WTC11 (cell line): ENCODE results near the gene CTNND2. TPM values are rescaled to one million over a fixed set of nuclear protein-coding genes. Genes with fewer than 3 reads are reported as not detected.

Experiments used
- ATAC-seq: fragments of 200-7000 bp; cut with Tn5 transposase; 2 replicates; pipeline ENCODE4 v1.10.0; 2021; ENCODE audit warnings: mild to moderate bottlenecking, moderate library complexity
- CTCF ChIA-PET: fragments of 300-600 bp; sonication (Branson Sonifier 250); formaldehyde crosslinking; loops from one replicate; lab custom pipeline; 2021; ENCODE audit warnings: antibody characterized with exemption; lab: Charles Lee
- POLR2A ChIA-PET: fragments of 350-600 bp; sonication (Branson Sonifier 250); formaldehyde crosslinking; loops from one replicate; lab custom pipeline; 2021; ENCODE audit warnings: antibody characterized with exemption; lab: Charles Lee
- DNase-seq: peaks from one replicate; pipeline ENCODE4 v3.0.0; 2021; ENCODE audit warnings: low spot score
- H3K27ac Mint-ChIP-seq: 2 replicates; pipeline ENCODE4 v1.8.0; 2021; ENCODE audit warnings: mixed read lengths
- H3K27me3 Mint-ChIP-seq: 2 replicates; pipeline ENCODE4 v1.8.0; 2021; ENCODE audit warnings: low read depth, mild to moderate bottlenecking, moderate library complexity, mixed read lengths
- H3K36me3 Mint-ChIP-seq: 2 replicates; pipeline ENCODE4 v1.8.0; 2021; ENCODE audit warnings: mixed read lengths
- H3K4me1 Mint-ChIP-seq: 2 replicates; pipeline ENCODE4 v1.8.0; 2022; ENCODE audit warnings: mixed read lengths
- H3K4me3 Mint-ChIP-seq: 2 replicates; pipeline ENCODE4 v1.8.0; 2021; ENCODE audit warnings: mild to moderate bottlenecking, moderate library complexity, mixed read lengths
- H3K9me3 Mint-ChIP-seq: 2 replicates; pipeline ENCODE4 v1.8.0; 2021; ENCODE audit warnings: mixed read lengths
- ATF6 ChIP-seq: sonication (generic); formaldehyde crosslinking; IDR thresholded peaks from 2 replicates; pipeline ENCODE4 v1.8.1; 2023; ENCODE audit warnings: mild to moderate bottlenecking, missing genetic modification reagents
- CREM ChIP-seq: sonication (generic); formaldehyde crosslinking; IDR thresholded peaks from 2 replicates; pipeline ENCODE4 v1.8.1; 2022; ENCODE audit warnings: mild to moderate bottlenecking, missing genetic modification reagents, moderate library complexity
- FOXK1 ChIP-seq: sonication (generic); formaldehyde crosslinking; IDR thresholded peaks from 2 replicates; pipeline ENCODE4 v1.8.0; 2022; ENCODE audit warnings: mild to moderate bottlenecking, moderate library complexity, missing genetic modification reagents
- GABPB1 ChIP-seq: sonication (generic); formaldehyde crosslinking; IDR thresholded peaks from 2 replicates; pipeline ENCODE4 v1.8.1; 2023; ENCODE audit warnings: mild to moderate bottlenecking, missing genetic modification reagents
- NFYB ChIP-seq: sonication (generic); formaldehyde crosslinking; conservative IDR thresholded peaks from 2 replicates; pipeline ENCODE4 v1.8.0; 2022; ENCODE audit warnings: low read depth, missing genetic modification reagents
- TCF7 ChIP-seq: sonication (generic); formaldehyde crosslinking; IDR thresholded peaks from 2 replicates; pipeline ENCODE4 v1.8.0; 2022; ENCODE audit warnings: mild to moderate bottlenecking, low read depth, missing genetic modification reagents, moderate library complexity
- ZNF138 ChIP-seq: sonication (generic); formaldehyde crosslinking; conservative IDR thresholded peaks from 2 replicates; pipeline ENCODE4 v1.8.1; 2022; ENCODE audit warnings: mild to moderate bottlenecking, moderate library complexity, missing genetic modification reagents
- ZNF232 ChIP-seq: sonication (generic); formaldehyde crosslinking; IDR thresholded peaks from 2 replicates; pipeline ENCODE4 v1.8.0; 2022; ENCODE audit warnings: mild to moderate bottlenecking, missing genetic modification reagents
- ZNF396 ChIP-seq: fragments of 250-450 bp; sonication (Bioruptor Pico); IDR thresholded peaks from 2 replicates; pipeline ENCODE4 v1.8.0; 2021; ENCODE audit warnings: mild to moderate bottlenecking, moderate library complexity, borderline replicate concordance
- ZNF671 ChIP-seq: fragments of 250-450 bp; sonication (Bioruptor Pico); IDR thresholded peaks from 2 replicates; pipeline ENCODE4 v1.8.0; 2021; ENCODE audit warnings: mild to moderate bottlenecking
- ZSCAN18 ChIP-seq: fragments of 250-450 bp; sonication (Bioruptor Pico); IDR thresholded peaks from 2 replicates; pipeline ENCODE4 v2.1.2; 2022; ENCODE audit warnings: mild to moderate bottlenecking, moderate library complexity
- total RNA-seq: library from RNA; stranded (reverse); gene quantifications from 3 replicates; pipeline ENCODE4 v1.2.3, GENCODE V29; 2021
- TF ChIP-seq, protein P1 (sequence below): sonication (generic); formaldehyde crosslinking; IDR thresholded peaks from 2 replicates; pipeline ENCODE4 v1.8.0; 2023; ENCODE audit warnings: missing genetic modification reagents, mild to moderate bottlenecking, borderline replicate concordance
- TF ChIP-seq, protein P2 (sequence below): sonication (generic); formaldehyde crosslinking; IDR thresholded peaks from 2 replicates; pipeline ENCODE4 v1.8.1; 2022; ENCODE audit warnings: missing genetic modification reagents, borderline replicate concordance
- TF ChIP-seq, protein P3 (sequence below): sonication (generic); formaldehyde crosslinking; IDR thresholded peaks from 2 replicates; pipeline ENCODE4 v1.8.0; 2022; ENCODE audit warnings: mild to moderate bottlenecking, missing genetic modification reagents

Gene CTNND2
- total RNA-seq, 1 experiment from 2014 or later = 11.9 TPM

- no peaks in the 10 kb centered on the region; the same call in 1 of the 2 replicates for H3K27me3 Mint-ChIP-seq
- H3K4me3 Mint-ChIP-seq = no peak overlapping the region
- no peak for ATAC-seq
- H3K27ac Mint-ChIP-seq = no peak overlapping the region
- no peak for DNase-seq
- H3K36me3 Mint-ChIP-seq = 0 out of 2 replicates have a peak, but pooled peaks cover 3% of the 10 kb centered on the region
- peaks cover 12% of the 10 kb centered on the region for H3K4me1 Mint-ChIP-seq
- POLR2A ChIA-PET = no interaction called here
- CTCF ChIA-PET = interaction anchor here (0.6 to 1.2 kb wide), 4 partner anchors 10 to 1070 kb away, joined by 3 to 5 read pairs (median 4); no protein-coding TSS in a partner anchor
- peaks cover 25% of the 10 kb centered on the region for H3K9me3 Mint-ChIP-seq
- TF ChIP-seq ZNF138 (CRISPR knock-in tag) (no peak), FOXK1 (CRISPR knock-in tag) (no peak), ZSCAN18 (CRISPR knock-in tag) (no peak), TCF7 (CRISPR knock-in tag) (no peak), ATF6 (CRISPR knock-in tag) (no peak), CREM (no peak), GABPB1 (no peak), NFYB (CRISPR knock-in tag) (no peak), ZNF396 (no peak), ZNF232 (CRISPR knock-in tag) (no peak)
- TF ChIP-seq, protein P1, sequence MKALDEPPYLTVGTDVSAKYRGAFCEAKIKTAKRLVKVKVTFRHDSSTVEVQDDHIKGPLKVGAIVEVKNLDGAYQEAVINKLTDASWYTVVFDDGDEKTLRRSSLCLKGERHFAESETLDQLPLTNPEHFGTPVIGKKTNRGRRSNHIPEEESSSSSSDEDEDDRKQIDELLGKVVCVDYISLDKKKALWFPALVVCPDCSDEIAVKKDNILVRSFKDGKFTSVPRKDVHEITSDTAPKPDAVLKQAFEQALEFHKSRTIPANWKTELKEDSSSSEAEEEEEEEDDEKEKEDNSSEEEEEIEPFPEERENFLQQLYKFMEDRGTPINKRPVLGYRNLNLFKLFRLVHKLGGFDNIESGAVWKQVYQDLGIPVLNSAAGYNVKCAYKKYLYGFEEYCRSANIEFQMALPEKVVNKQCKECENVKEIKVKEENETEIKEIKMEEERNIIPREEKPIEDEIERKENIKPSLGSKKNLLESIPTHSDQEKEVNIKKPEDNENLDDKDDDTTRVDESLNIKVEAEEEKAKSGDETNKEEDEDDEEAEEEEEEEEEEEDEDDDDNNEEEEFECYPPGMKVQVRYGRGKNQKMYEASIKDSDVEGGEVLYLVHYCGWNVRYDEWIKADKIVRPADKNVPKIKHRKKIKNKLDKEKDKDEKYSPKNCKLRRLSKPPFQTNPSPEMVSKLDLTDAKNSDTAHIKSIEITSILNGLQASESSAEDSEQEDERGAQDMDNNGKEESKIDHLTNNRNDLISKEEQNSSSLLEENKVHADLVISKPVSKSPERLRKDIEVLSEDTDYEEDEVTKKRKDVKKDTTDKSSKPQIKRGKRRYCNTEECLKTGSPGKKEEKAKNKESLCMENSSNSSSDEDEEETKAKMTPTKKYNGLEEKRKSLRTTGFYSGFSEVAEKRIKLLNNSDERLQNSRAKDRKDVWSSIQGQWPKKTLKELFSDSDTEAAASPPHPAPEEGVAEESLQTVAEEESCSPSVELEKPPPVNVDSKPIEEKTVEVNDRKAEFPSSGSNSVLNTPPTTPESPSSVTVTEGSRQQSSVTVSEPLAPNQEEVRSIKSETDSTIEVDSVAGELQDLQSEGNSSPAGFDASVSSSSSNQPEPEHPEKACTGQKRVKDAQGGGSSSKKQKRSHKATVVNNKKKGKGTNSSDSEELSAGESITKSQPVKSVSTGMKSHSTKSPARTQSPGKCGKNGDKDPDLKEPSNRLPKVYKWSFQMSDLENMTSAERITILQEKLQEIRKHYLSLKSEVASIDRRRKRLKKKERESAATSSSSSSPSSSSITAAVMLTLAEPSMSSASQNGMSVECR (CRISPR knock-in tag) = no peak
- TF ChIP-seq, protein P2, sequence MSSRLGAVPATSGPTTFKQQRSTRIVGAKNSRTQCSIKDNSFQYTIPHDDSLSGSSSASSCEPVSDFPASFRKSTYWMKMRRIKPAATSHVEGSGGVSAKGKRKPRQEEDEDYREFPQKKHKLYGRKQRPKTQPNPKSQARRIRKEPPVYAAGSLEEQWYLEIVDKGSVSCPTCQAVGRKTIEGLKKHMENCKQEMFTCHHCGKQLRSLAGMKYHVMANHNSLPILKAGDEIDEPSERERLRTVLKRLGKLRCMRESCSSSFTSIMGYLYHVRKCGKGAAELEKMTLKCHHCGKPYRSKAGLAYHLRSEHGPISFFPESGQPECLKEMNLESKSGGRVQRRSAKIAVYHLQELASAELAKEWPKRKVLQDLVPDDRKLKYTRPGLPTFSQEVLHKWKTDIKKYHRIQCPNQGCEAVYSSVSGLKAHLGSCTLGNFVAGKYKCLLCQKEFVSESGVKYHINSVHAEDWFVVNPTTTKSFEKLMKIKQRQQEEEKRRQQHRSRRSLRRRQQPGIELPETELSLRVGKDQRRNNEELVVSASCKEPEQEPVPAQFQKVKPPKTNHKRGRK (CRISPR knock-in tag) = no peak
- TF ChIP-seq, protein P3, sequence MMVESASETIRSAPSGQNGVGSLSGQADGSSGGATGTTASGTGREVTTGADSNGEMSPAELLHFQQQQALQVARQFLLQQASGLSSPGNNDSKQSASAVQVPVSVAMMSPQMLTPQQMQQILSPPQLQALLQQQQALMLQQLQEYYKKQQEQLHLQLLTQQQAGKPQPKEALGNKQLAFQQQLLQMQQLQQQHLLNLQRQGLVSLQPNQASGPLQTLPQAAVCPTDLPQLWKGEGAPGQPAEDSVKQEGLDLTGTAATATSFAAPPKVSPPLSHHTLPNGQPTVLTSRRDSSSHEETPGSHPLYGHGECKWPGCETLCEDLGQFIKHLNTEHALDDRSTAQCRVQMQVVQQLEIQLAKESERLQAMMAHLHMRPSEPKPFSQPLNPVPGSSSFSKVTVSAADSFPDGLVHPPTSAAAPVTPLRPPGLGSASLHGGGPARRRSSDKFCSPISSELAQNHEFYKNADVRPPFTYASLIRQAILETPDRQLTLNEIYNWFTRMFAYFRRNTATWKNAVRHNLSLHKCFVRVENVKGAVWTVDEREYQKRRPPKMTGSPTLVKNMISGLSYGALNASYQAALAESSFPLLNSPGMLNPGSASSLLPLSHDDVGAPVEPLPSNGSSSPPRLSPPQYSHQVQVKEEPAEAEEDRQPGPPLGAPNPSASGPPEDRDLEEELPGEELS = no peak
- TF ChIP-seq, all 79 proteins: peak for 0
These were observed 615.0 kb downstream of the CTNND2 start for GRCh38 chr5:11289208-11289607.

DNA sequence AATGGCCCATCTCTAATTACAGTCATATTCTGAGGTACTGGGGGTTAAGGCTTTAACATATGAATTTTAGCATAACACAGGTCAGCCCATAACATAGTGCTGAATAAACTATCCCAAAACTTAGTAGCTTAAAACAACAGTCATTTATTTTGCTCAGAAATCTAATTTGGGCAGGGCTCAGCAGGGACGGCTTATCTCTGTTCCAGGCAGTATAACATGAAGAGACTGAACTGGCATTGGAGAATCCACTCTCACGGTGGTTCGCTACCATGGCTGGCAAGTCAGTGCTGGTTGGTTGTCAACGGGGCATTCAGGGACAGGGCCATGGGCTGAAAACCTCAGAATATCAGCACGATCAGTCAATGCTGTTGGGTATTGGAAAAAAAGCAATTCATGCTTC lies 622.4 kb downstream of the CTNND2 start:
- Mint-ChIP-seq H3K36me3 (peaks cover 24% of the 10 kb centered on the region), H3K4me1 (peaks cover 4% of the 10 kb centered on the region; the same call in 1 of the 2 replicates), H3K9me3 (peaks cover 74% of the 10 kb centered on the region), H3K27me3 (no peaks in the 10 kb centered on the region; the same call in 1 of the 2 replicates), H3K27ac (no peak overlapping the region), H3K4me3 (no peak overlapping the region)
- ChIA-PET POLR2A (no interaction called here), CTCF (no interaction called here)
- DNase-seq (no peak), ATAC-seq (no peak)
- TF ChIP-seq ZNF671 (CRISPR knock-in tag) = no peak
